Motor neuron (in vitro differentiated cells): Measurements from ENCODE around the gene MED25. TPM values are rescaled to one million over a fixed set of nuclear protein-coding genes. Genes with fewer than 3 reads are reported as not detected.

Source experiments
- ATAC-seq, 8 experiments: fragments of 200-7000 bp; cut with Tn5 transposase; replicated peaks in 6 of 8; 2 replicates each; pipeline ENCODE4 v1.8.0; 2021; ENCODE audit warnings: mild to moderate bottlenecking in 8 of 8, moderate library complexity in 8 of 8
- H3K27ac ChIP-seq, 2 donors: fragments of 250-450 bp; sonication (Bioruptor Pico); 2 replicates each; pipeline ENCODE4 v1.9.0; 2021; ENCODE audit warnings: antibody characterized with exemption in 2 of 2, mild to moderate bottlenecking in 2 of 2, moderate library complexity in 1 of 2
- H3K4me1 ChIP-seq, 2 donors: fragments of 250-450 bp; sonication (Bioruptor Pico); replicated peaks in 1 of 2; 2 replicates each; pipeline ENCODE4 v1.6.1; 2021; ENCODE audit warnings: antibody characterized with exemption in 2 of 2, mild to moderate bottlenecking in 2 of 2, moderate library complexity in 1 of 2
- H3K4me3 ChIP-seq, 5 donors: fragments of 250-450 bp; sonication (Bioruptor Pico); 2 replicates each; pipeline ENCODE4 v1.9.0; 2021; ENCODE audit warnings: antibody characterized with exemption in 5 of 5, mild to moderate bottlenecking in 5 of 5, moderate library complexity in 4 of 5
- WGBS, 10 experiments: fragments of 450-650 bp; shearing (Covaris generic); methylation state at CpG; one replicate each; pipeline ENCODE4 v1.0.0; 2022; 5-methylcytosine and 5-hydroxymethylcytosine counted together
- in situ Hi-C, 9 experiments: fragments of 400-800 bp; cut with MboI; loops; one replicate each; pipeline ENCODE4 v1.15.0; 2021; ENCODE audit warnings: low sequenced_read_pairs in 9 of 9, low pct_unique_long_range_greater_than_20kb in 2 of 9; ENCODE audit not compliant: unreplicated experiment in 9 of 9
- total RNA-seq, 8 experiments: library from RNA; unstranded; fragments of 300-600 nt; gene quantifications; 2 replicates each; pipeline versions ENCODE4 v1.2.3 to v1.2.4, GENCODE V29; 2022

MED25 gene
- total RNA-seq, 8 experiments from 2014 or later, result 16.4 to 38.0 (median 24.5) TPM

GRCh38 chr19:49861107-49861506 is 43.0 kb downstream of the MED25 start:
- WGBS, 10 experiments, result 27 to 40% (median 33%) methylated on average over 1 to 3 of the region's 13 CpGs; no CpG with 5 or more reads in 7 of the 10 experiments
- Histone ChIP-seq H3K4me3 (no peak overlapping the region), H3K27ac (peak overlapping the region in 1 of 2 donors; percentile 41), H3K4me1 (peaks cover 7 to 13% of the 10 kb centered on the region in 2 donors)
- in situ Hi-C loops, result no loop called here
- ATAC-seq, result peak; percentile 5 to 43 (median 29)

DNA sequence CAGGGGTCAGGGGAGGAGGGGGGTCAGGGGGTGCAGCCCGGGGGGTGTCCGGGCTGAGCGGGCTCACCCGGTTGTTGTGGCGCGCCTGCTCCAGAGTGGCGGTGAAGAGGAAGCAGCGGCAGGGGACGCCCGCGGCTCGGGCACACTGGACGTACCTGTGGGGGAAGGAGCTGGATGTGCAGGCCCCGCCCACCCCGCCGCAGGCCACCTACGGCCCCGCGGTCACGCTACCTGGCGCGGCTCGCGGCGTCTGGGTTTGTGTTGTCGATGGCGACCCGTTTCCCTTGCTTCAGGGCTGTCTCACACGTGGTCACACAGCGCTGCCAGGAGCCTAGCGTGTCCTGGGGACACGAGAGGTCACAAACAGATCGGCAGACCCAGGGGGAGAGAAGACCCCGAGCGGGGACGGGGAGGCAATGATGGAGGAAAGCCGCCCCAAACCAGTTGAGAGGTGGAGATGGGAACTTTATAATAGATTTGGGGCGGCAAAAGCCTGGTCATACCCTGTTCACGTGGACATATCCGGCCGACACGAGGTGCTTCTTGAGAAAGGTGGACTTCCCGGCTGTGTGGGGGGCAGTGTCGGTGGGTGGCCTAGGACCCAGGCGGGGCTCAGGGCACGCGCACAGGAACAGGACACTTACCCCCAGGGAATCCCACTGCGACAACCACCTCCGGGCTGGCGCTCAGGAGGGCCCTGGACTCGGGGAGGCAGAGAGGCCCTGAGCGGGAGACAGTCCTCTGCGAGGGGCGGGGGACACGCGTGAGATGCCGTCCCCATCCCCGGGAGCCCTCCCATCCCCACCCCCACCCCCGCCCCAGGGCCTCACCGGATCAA is 43.7 kb downstream of the MED25 start:
- in situ Hi-C loops, result no loop called here
- Histone ChIP-seq H3K27ac (no peak overlapping the region), H3K4me1 (peaks cover 11 to 16% of the 10 kb centered on the region in 2 donors), H3K4me3 (no peak overlapping the region)
- 60 to 100% (median 90%) methylated on average over 2 to 5 of the region's 60 CpGs; no CpG with 5 or more reads in 5 of the 10 experiments for WGBS, 10 experiments
- ATAC-seq, result peak in 1 of 8 experiments; percentile 0

DNA sequence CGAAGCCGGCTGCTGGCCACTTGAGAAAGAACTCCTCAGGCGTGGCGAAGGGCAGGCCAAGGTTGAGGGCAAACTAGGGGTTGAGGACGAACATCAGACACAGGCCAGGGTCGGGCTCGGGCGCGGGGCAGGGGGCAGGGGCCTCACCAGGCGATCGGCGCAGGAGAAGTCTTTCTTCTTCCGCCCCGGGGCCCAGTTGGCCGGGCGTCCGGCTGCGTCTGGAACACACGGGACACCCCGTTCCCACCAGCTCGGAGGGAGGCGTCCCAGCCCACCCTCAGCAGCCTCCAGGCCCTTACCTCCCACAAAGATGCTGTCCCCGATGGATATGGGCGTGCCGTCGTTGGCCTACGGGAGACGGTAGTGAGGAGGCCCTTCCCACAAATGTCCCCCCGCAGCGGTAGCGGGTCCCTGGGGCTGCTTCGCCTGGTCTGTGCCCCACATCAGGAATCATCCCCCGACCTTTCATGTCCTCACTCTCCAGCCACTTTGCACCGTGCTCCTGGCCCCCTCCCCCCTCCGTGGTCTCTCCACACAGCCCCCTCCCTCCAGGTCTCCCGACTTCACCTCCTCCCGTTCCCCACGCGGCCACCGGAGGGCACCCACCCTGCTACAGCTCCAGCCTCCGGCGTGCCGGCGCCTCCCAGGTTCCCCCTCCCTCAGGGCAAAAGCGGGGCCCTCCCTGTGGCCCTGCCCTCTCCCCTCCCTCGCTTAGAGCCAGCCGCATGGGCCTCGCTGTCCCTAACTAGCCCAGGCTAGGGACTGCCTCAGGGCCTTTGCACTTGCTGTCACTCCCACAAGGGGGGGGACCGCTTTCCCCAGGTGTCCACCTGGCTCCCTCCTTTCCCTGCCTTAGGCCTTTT is 44.5 kb downstream of the MED25 start:
- no peak overlapping the region for H3K4me3 ChIP-seq
- no peak for ATAC-seq

GRCh38 chr19:49863254-49863934 is 45.3 kb downstream of the MED25 start:
- in situ Hi-C loops, result no loop called here
- 50 to 100% (median 92%) methylated on average over 1 to 12 of the region's 24 CpGs; no CpG with 5 or more reads in 4 of the 10 experiments for WGBS, 10 experiments
- Histone ChIP-seq H3K4me3 (no peak overlapping the region), H3K27ac (no peak overlapping the region), H3K4me1 (peaks cover 11 to 16% of the 10 kb centered on the region in 2 donors)
- no peak for ATAC-seq

More for the DNA sequence above, 44.5 kb downstream of the MED25 start:
- no CpG with 5 or more reads among the region's 49 CpGs for WGBS, 10 experiments
- Histone ChIP-seq H3K4me1 (peaks cover 11 to 16% of the 10 kb centered on the region in 2 donors), H3K27ac (no peak overlapping the region)
- in situ Hi-C loops, result no loop called here

DNA sequence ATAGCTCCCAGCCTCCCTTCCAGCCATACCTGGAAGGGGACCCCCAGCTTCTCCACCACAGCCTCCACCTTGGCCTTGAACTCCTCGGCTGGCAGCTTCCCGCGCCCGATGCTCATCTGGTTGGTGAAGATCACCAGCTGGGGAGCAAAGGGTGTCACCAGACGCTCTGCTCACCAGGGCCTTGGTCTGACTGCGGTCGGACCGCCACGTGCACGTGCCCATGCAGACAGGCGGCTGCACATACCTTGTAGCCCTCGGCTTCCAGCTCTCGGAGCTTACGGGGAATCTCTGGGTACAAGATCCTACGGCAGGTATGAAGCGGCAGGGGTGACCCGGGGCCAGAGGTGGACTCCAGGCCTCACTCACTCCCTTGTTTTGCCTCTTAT is 45.8 kb downstream of the MED25 start:
- Histone ChIP-seq H3K4me3 (no peak overlapping the region), H3K27ac (no peak overlapping the region), H3K4me1 (peaks cover 11 to 19% of the 10 kb centered on the region in 2 donors)
- no peak for ATAC-seq
- 90 to 100% (median 95%) methylated on average over 1 to 11 of the region's 17 CpGs; no CpG with 5 or more reads in 6 of the 10 experiments for WGBS, 10 experiments
- in situ Hi-C loops, result no loop called here

DNA sequence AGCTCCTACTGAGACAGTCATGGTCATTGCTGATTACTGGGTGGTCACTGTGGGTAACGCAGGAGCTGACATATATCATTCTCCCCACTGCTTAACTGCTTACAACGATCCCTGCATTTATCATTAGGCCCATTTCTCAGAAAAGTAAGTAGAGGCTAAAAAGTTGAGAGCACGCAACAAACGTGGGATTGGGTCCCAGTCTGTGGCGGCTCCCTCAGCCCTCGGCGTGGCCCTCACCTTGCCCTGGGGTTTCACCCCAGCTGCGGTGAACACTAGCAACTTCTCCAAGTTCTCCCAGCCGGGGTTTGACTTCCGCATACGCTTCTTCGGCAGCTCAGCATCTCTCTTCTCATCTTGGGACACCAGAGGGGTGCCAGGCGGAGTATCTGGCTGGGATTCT is 46.8 kb downstream of the MED25 start:
- no peak for ATAC-seq
- Histone ChIP-seq H3K4me3 (peak overlapping the region in 1 of 5 donors; percentile 98), H3K4me1 (peaks cover 11 to 20% of the 10 kb centered on the region in 2 donors), H3K27ac (no peak overlapping the region)
- 80 to 100% (median 85%) methylated on average over 1 to 6 of the region's 13 CpGs; no CpG with 5 or more reads in 4 of the 10 experiments for WGBS, 10 experiments
- in situ Hi-C loops, result no loop called here

- peak; percentile 44 to 61 (median 55) for ATAC-seq
- peak within 1 kb of the TSS; percentile 89 to 94 for H3K27ac ChIP-seq
- WGBS, 10 experiments, result 0 to 7% (median 2%) methylated on average over 3 to 16 of the region's 65 CpGs; no CpG with 5 or more reads in 1 of the 10 experiments
- H3K4me3 ChIP-seq, result peak within 1 kb of the TSS; percentile 97 to 100 (median 98)
- in situ Hi-C loops, result no loop called here
- H3K4me1 ChIP-seq, result peaks cover 15 to 18% of the 10 kb centered on the region in 2 donors
Observed at GRCh38 chr19:49866933-49867782, 49.1 kb downstream of the MED25 start, which contains the start of gene PNKP. TSS of gene PNKP (minus strand) at chr19:49867576. CDS start at chr19:49867204, 372 bp downstream.

GRCh38 chr19:49869009-49869483 is 51.0 kb downstream of the MED25 start:
- WGBS, 10 experiments, result 0 to 2% (median 0%) methylated on average over 1 to 6 of the region's 15 CpGs; no CpG with 5 or more reads in 6 of the 10 experiments
- Histone ChIP-seq H3K27ac (peak overlapping the region; percentile 66 to 75), H3K4me1 (peaks cover 15 to 18% of the 10 kb centered on the region in 2 donors), H3K4me3 (peak overlapping the region; percentile 25 to 40 (median 35))
- peak in 7 of 8 experiments; percentile 0 to 16 (median 2) for ATAC-seq
- in situ Hi-C loops, result no loop called here

GRCh38 chr19:49869484-49870308 is 51.6 kb downstream of the MED25 start:
- peak; percentile 65 to 85 (median 82) for ATAC-seq
- in situ Hi-C loops, result no loop called here
- 0 to 5% (median 0%) methylated on average over 3 to 16 of the region's 67 CpGs; no CpG with 5 or more reads in 1 of the 10 experiments for WGBS, 10 experiments
- Histone ChIP-seq H3K4me3 (peak overlapping the region; percentile 34 to 54 (median 47)), H3K27ac (peak overlapping the region; percentile 87 to 90), H3K4me1 (peaks cover 15 to 18% of the 10 kb centered on the region in 2 donors)

DNA sequence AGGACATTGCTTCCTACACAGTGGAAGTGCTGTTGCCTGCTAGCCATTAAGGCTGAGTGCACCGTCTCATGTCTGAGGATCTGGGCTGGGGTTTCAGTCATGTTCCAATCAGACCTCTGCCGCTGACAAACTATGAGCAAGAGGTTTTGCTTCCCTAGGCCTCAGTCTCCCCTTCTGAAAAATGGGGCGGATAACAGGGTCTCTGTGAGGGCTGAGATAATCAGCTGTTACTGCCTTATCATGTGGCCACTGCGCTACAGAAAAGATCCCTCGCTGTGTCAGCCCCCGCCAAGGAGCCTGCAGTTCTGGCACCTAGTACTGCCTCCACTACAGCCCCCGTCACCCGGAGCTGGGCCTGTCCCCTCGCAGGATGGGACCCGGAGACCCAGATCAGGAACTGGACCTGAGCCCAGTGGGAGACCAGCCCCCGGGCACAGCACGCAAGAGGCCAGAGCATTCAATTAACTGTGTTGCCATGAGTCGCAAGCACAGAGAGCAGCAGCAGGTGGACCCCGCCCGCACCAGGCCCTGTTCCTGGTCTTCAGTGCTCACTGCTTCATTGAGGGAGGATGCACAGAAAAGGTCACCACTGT is 52.3 kb downstream of the MED25 start:
- 50 to 90% (median 67%) methylated on average over 1 to 9 of the region's 15 CpGs; no CpG with 5 or more reads in 2 of the 10 experiments for WGBS, 10 experiments
- peak overlapping the region; percentile 87 to 90 for H3K27ac ChIP-seq
- in situ Hi-C loops, result no loop called here

More for the DNA sequence above, 52.3 kb downstream of the MED25 start:
- Histone ChIP-seq H3K4me3 (peak overlapping the region; percentile 34 to 54 (median 47)), H3K4me1 (peaks cover 17 to 18% of the 10 kb centered on the region in 2 donors)
- ATAC-seq, result no peak
